Mesodermal cell (in vitro differentiated cells): Measurements from ENCODE around the gene RNASE9.
"Not testable (repeated sequence)": the region's sequence is repeated elsewhere in the genome, so short reads cannot be mapped to it uniquely, and the experiment has no call there.

Experiments
- H3K27ac ChIP-seq: 2 replicates; pipeline ENCODE4 v1.7.0; 2013; ENCODE audit warnings: mild to moderate bottlenecking, low read depth, low read length, moderate library complexity; ENCODE audit not compliant: severe bottlenecking
- H3K36me3 ChIP-seq: 2 replicates; pipeline ENCODE4 v1.7.1; 2013; ENCODE audit warnings: mild to moderate bottlenecking, low read length, moderate library complexity; ENCODE audit not compliant: control insufficient read depth, insufficient read depth
- H3K4me1 ChIP-seq: one replicate; pipeline ENCODE4 v1.7.1; 2013; ENCODE audit warnings: mild to moderate bottlenecking, low read length; ENCODE audit not compliant: insufficient read depth, control insufficient read depth, poor library complexity, severe bottlenecking
- H3K4me3 ChIP-seq: 2 replicates; pipeline ENCODE4 v1.7.0; 2013; ENCODE audit warnings: low read length, control low read depth, mild to moderate bottlenecking; ENCODE audit not compliant: insufficient read depth, poor library complexity, severe bottlenecking; ENCODE audit errors: extremely low read depth
- H3K9me3 ChIP-seq: 2 replicates; pipeline ENCODE4 v1.7.1; 2013; ENCODE audit warnings: mild to moderate bottlenecking, low read length, moderate library complexity; ENCODE audit not compliant: control insufficient read depth
- WGBS, 2 experiments: methylation state at CpG; one replicate each; pipeline ENCODE4 v1.1.5; 2013; ENCODE audit warnings: missing lambda C conversion rate in 2 of 2; ENCODE audit not compliant: insufficient coverage in 2 of 2; 5-methylcytosine and 5-hydroxymethylcytosine counted together

Gene RNASE9

GRCh38 chr14:20601522-20601921, 40.7 kb upstream of the RNASE9 start:
- 88 to 93% methylated on average over 9 to 12 of the region's 12 CpGs for WGBS, 2 experiments
- Histone ChIP-seq H3K4me1 (no peaks in the 10 kb centered on the region), H3K4me3 (no peak overlapping the region), H3K9me3 (no peaks in the 10 kb centered on the region), H3K36me3 (no peaks in the 10 kb centered on the region), H3K27ac (no peak overlapping the region)

- Histone ChIP-seq H3K4me3 (no peak overlapping the region), H3K4me1 (no peaks in the 10 kb centered on the region), H3K27ac (no peak overlapping the region), H3K36me3 (no peaks in the 10 kb centered on the region), H3K9me3 (no peaks in the 10 kb centered on the region)
- WGBS, 2 experiments: 63% methylated on average over 1 of the region's 1 CpG; no CpG with 5 or more reads in 1 of the 2 experiments
Observed at GRCh38 chr14:20597108-20597507, 36.3 kb upstream of the RNASE9 start.

GRCh38 chr14:20595726-20596125, 34.9 kb upstream of the RNASE9 start:
- WGBS, 2 experiments: 94 to 100% methylated on average over 1 to 3 of the region's 3 CpGs
- not testable (repeated sequence) for H3K4me3 ChIP-seq, H3K9me3 ChIP-seq, H3K4me1 ChIP-seq, H3K27ac ChIP-seq, H3K36me3 ChIP-seq

- no CpG with 5 or more reads among the region's 1 CpG for WGBS, 2 experiments
- Histone ChIP-seq H3K4me1 (no peaks in the 10 kb centered on the region), H3K36me3 (no peaks in the 10 kb centered on the region), H3K27ac (no peak overlapping the region), H3K4me3 (no peak overlapping the region), H3K9me3 (no peaks in the 10 kb centered on the region)
Observed at GRCh38 chr14:20592574-20592973, 31.7 kb upstream of the RNASE9 start.

GRCh38 chr14:20591235-20591634, 30.4 kb upstream of the RNASE9 start, which contains the start of gene RNASE12:
Gene RNASE12 (minus strand): TSS chr14:20591376. CDS start chr14:20590723, 653 bp downstream.
- H3K4me3 ChIP-seq: no peak within 1 kb of the TSS
- H3K27ac ChIP-seq: no peak within 1 kb of the TSS
- 79 to 90% methylated on average over 3 to 4 of the region's 4 CpGs for WGBS, 2 experiments
- H3K36me3 ChIP-seq: no peaks in the 10 kb centered on the region
- H3K4me1 ChIP-seq: no peaks in the 10 kb centered on the region
- no peaks in the 10 kb centered on the region for H3K9me3 ChIP-seq

- Histone ChIP-seq H3K36me3 (no peaks in the 10 kb centered on the region), H3K27ac (no peak within 1 kb of the TSS), H3K4me1 (no peaks in the 10 kb centered on the region), H3K9me3 (no peaks in the 10 kb centered on the region), H3K4me3 (no peak within 1 kb of the TSS)
- 86 to 100% methylated on average over 2 to 6 of the region's 6 CpGs for WGBS, 2 experiments
Observed at GRCh38 chr14:20587489-20588154, 26.8 kb upstream of the RNASE9 start, which contains the start of gene RNASE11. Gene RNASE11 (minus strand): TSS chr14:20588001.

- WGBS, 2 experiments: 88 to 96% methylated on average over 4 of the region's 5 CpGs
- Histone ChIP-seq H3K4me3 (no peak overlapping the region), H3K27ac (no peak overlapping the region), H3K4me1 (no peaks in the 10 kb centered on the region), H3K36me3 (no peaks in the 10 kb centered on the region), H3K9me3 (no peaks in the 10 kb centered on the region)
Observed at GRCh38 chr14:20583908-20584307, 23.1 kb upstream of the RNASE9 start.

- Histone ChIP-seq H3K36me3 (no peaks in the 10 kb centered on the region), H3K27ac (no peak overlapping the region), H3K4me3 (no peak overlapping the region), H3K4me1 (no peaks in the 10 kb centered on the region), H3K9me3 (no peaks in the 10 kb centered on the region)
Observed at GRCh38 chr14:20583142-20583541, 22.3 kb upstream of the RNASE9 start.

- WGBS, 2 experiments: 61 to 85% methylated on average over 2 of the region's 4 CpGs
Observed at GRCh38 chr14:20580242-20580641, 19.4 kb upstream of the RNASE9 start.

GRCh38 chr14:20578784-20579502, 18.1 kb upstream of the RNASE9 start:
- Histone ChIP-seq H3K36me3 (no peaks in the 10 kb centered on the region), H3K9me3 (no peaks in the 10 kb centered on the region), H3K4me1 (no peaks in the 10 kb centered on the region), H3K4me3 (no peak overlapping the region), H3K27ac (no peak overlapping the region)
- 78 to 84% methylated on average over 9 to 13 of the region's 14 CpGs for WGBS, 2 experiments

More at GRCh38 chr14:20580242-20580641, 19.4 kb upstream of the RNASE9 start:
- no peak overlapping the region for H3K27ac ChIP-seq
- H3K36me3 ChIP-seq: no peaks in the 10 kb centered on the region
- H3K9me3 ChIP-seq: no peaks in the 10 kb centered on the region
- no peak overlapping the region for H3K4me3 ChIP-seq
- no peaks in the 10 kb centered on the region for H3K4me1 ChIP-seq

- Histone ChIP-seq H3K4me1 (no peaks in the 10 kb centered on the region), H3K27ac (no peak overlapping the region), H3K4me3 (no peak overlapping the region), H3K36me3 (no peaks in the 10 kb centered on the region), H3K9me3 (no peaks in the 10 kb centered on the region)
- 33% methylated on average over 2 to 3 of the region's 3 CpGs for WGBS, 2 experiments
Observed at GRCh38 chr14:20578325-20578724, 17.5 kb upstream of the RNASE9 start.
